Measurements from ENCODE around the gene DIP2B. TPM values are rescaled to one million over a fixed set of nuclear protein-coding genes. Genes with fewer than 3 reads are reported as not detected.
"Not testable (repeated sequence)": the region's sequence is repeated elsewhere in the genome, so short reads cannot be mapped to it uniquely, and the experiment has no call there.

The DIP2B gene
- total RNA-seq, 2 experiments from 2014 or later = 18.8 to 21.8 TPM

DNA sequence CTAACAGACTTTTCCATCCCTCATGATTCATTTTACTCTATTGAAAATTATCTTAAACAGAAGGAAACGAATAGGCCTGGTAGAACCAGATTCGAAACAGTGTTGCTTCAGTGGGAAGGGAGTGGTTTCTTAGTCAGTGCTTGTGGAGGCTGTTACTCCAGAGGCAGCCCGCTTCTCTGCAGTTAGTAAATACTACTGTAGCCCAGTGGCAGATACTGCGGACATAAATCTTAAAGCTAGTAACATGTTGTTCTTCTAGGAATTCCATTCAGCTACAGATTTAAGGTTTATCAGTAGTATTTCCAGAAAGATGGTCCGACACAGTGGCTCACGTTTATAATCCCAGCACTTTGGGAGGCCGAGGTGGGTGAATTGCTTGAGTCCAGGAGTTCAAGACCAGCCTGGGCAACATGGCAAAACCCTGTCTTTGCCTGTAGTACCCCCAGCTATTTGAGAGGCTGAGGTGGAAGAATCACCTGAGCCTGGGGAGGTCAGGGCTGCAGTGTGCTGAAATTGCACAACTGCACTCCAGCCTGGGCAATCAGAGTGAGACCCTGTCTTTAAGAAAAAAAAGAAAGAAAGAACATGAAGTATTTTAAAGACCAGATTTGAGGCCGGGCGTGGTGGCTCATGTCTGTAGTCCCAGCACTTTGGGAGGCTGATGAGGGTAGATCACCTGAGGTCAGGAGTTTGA, 45.9 kb downstream of the DIP2B start:
- Mint-ChIP-seq H3K36me3 (ENCODE audit: low read depth) (peaks cover 6% of the 10 kb centered on the region), H3K9me3 (ENCODE audit: insufficient read depth) (no peaks in the 10 kb centered on the region), H3K27me3 (ENCODE audit: low read depth) (no peaks in the 10 kb centered on the region), H3K4me3 (no peak overlapping the region), H3K4me1 (ENCODE audit: low read depth) (peaks cover 7% of the 10 kb centered on the region), H3K27ac (no peak overlapping the region)
- POLR2A ChIA-PET = interaction anchor here (1.0 kb wide), 1 partner anchor 8 kb away, joined by 3 read pairs; no protein-coding TSS in a partner anchor
- DNase-seq (no peak), ATAC-seq (no peak)
- CTCF ChIA-PET = interaction anchor here (0.7 kb wide), 1 partner anchor 13 kb away, joined by 3 read pairs; no protein-coding TSS in a partner anchor

DNA sequence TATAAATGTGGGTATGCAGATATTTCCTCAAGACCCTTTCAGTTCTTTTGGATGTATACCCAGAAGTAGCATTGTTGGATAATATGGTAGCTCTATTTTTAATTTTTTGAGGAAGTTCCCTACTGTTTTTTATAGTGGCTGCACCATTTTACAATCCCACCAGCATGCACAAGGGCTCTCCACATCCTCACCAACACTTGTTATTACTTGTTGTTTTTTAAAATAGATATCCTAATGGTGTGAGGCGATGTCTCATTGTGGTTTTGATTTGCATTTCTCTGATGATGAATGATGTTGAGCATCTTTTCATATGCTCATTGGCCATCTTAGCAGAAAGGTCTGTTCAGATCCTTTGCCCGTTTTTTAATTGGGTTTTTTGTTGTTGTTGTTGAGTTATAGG, 47.1 kb downstream of the DIP2B start:
- Mint-ChIP-seq H3K4me3 (no peak overlapping the region), H3K9me3 (ENCODE audit: insufficient read depth) (no peaks in the 10 kb centered on the region), H3K27ac (no peak overlapping the region), H3K4me1 (ENCODE audit: low read depth) (peaks cover 7% of the 10 kb centered on the region), H3K27me3 (ENCODE audit: low read depth) (no peaks in the 10 kb centered on the region), H3K36me3 (ENCODE audit: low read depth) (peaks cover 6% of the 10 kb centered on the region)
- ChIA-PET POLR2A (no interaction called here), CTCF (no interaction called here)
- ATAC-seq (no peak), DNase-seq (no peak)

DNA sequence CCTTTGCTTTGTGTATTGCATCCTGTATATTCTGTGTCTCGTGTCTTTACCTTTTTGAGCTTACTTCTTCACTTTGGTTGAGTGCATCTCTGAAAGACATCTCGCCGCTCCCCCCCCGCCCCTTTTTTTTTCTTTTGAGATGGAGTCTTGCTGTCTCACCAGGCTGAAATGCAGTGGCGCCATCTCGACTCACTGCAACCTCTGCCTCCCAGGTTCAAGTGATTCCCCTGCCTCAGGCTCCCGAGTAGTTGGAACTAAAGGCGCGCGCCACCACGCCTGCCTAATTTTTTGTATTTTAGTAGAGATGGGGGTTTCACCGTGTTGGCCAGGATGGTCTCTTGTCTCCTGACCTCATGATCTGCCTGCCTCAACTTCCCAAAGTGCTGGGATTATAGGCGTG, 49.9 kb downstream of the DIP2B start:
- ChIA-PET POLR2A (interaction anchor here (0.6 kb wide), 1 partner anchor 36 kb away, joined by 3 read pairs; no protein-coding TSS in a partner anchor), CTCF (no interaction called here)

DNA sequence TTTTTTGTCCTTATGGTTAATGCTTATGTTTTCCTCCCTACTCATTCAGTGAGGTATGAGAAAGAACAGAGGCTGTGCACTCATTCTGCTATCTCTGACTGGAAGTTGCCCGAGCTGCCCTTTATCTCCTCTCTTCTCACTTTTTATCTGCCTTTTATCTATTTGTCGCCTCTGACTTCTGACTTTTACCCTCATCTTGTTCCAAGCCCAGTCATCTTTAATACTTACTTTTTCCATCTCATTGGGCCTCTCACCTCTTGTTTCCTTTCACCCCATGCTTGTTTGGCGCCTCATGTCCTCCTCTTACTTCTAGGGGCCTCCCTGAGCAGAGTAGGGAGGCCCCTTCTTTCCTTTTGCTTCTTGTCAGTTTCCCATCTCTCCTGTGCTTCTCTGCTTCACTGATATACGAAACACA, 50.7 kb downstream of the DIP2B start:
- peaks cover 11% of the 10 kb centered on the region for H3K4me1 Mint-ChIP-seq (ENCODE audit: low read depth)
- H3K27ac Mint-ChIP-seq = no peak overlapping the region
- DNase-seq (no peak), ATAC-seq (no peak)
- ChIA-PET POLR2A (no interaction called here), CTCF (interaction anchor here (0.9 to 1.0 kb wide), 2 partner anchors 18 to 46 kb away, joined by 3 read pairs; no protein-coding TSS in a partner anchor)
- no peak overlapping the region for H3K4me3 Mint-ChIP-seq
- no peaks in the 10 kb centered on the region for H3K27me3 Mint-ChIP-seq (ENCODE audit: low read depth)
- H3K36me3 Mint-ChIP-seq (ENCODE audit: low read depth) = peaks cover 6% of the 10 kb centered on the region
- H3K9me3 Mint-ChIP-seq (ENCODE audit: insufficient read depth) = no peaks in the 10 kb centered on the region

More for the DNA sequence above, 49.9 kb downstream of the DIP2B start:
- Mint-ChIP-seq H3K27ac (no peak overlapping the region), H3K36me3 (ENCODE audit: low read depth) (peaks cover 6% of the 10 kb centered on the region), H3K4me3 (no peak overlapping the region), H3K27me3 (ENCODE audit: low read depth) (no peaks in the 10 kb centered on the region), H3K4me1 (ENCODE audit: low read depth) (peaks cover 11% of the 10 kb centered on the region), H3K9me3 (ENCODE audit: insufficient read depth) (no peaks in the 10 kb centered on the region)
- no peak for DNase-seq
- ATAC-seq = no peak

DNA sequence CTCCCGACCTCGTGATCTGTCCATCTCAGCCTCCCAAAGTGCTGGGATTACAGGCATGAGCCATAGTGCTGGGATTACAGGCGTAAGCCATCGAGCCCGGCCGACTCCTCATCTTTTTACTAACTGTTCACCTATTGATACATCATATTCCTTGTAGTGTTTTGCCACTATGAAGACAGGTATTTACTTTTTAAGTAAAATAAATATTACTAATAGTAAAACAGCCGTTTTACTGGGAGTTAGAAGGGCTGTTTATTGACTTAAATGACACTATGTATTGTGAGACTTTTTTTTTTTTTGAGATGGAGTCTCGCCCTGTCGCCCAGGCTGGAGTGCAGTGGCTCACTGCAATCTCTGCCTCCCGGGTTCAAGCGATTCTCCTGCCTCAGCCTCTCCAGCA, 51.5 kb downstream of the DIP2B start:
- H3K4me1 Mint-ChIP-seq (ENCODE audit: low read depth) = peaks cover 11% of the 10 kb centered on the region
- H3K4me3 Mint-ChIP-seq = no peak overlapping the region

DNA sequence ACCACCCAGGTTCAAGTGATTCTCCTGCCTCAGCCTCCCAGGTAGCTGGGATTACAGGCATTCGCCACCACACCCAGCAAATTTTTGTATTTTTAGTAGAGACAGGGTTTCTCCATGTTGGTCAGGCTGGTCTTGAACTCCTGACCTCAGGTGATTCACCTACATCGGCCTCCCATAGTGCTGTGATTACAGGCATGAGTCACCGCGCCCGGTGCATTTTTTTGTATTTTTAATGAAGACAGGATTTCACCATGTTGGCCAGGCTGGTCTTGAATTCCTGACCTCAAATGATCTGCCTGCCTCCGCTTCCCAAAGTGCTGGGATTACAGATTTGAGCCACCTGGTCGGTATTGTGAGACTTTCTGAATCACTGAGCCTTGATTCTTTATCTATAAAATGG, 52.0 kb downstream of the DIP2B start:
- ATAC-seq; H3K27ac Mint-ChIP-seq; DNase-seq; H3K4me3 Mint-ChIP-seq; H3K9me3 Mint-ChIP-seq (ENCODE audit: insufficient read depth); H3K27me3 Mint-ChIP-seq (ENCODE audit: low read depth); H3K36me3 Mint-ChIP-seq (ENCODE audit: low read depth); CTCF ChIA-PET: not testable (repeated sequence)
- H3K4me1 Mint-ChIP-seq (ENCODE audit: low read depth) = peaks cover 11% of the 10 kb centered on the region
- POLR2A ChIA-PET = interaction anchor here (0.6 kb wide), 1 partner anchor 97 kb away, joined by 3 read pairs; no protein-coding TSS in a partner anchor

More for the DNA sequence above, 51.5 kb downstream of the DIP2B start:
- CTCF ChIA-PET = interaction anchor here (0.9 to 1.0 kb wide), 2 partner anchors 17 to 47 kb away, joined by 3 read pairs; no protein-coding TSS in a partner anchor
- POLR2A ChIA-PET = no interaction called here
- Mint-ChIP-seq H3K36me3 (ENCODE audit: low read depth) (peaks cover 6% of the 10 kb centered on the region), H3K9me3 (ENCODE audit: insufficient read depth) (no peaks in the 10 kb centered on the region), H3K27me3 (ENCODE audit: low read depth) (no peaks in the 10 kb centered on the region), H3K27ac (no peak overlapping the region)
- ATAC-seq (no peak), DNase-seq (no peak)

DNA sequence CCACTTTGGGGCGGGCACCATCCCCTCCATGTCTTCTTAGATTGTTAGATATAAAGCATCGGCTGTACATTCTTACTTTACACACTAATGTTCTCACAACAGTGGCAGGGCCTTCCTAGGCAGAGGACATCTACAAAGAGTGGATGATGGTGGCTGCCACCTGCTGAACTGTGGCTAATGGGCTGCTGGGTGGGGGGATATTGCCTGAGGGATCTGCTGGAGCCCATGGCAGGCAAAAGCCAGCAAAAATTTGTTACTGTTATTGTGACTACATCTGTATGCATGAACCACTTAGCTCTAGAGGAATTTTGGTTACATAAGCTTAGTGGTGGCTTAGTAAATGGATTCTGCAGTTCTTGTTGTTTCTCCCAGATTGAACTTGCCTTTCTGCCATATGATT, 52.6 kb downstream of the DIP2B start:
- POLR2A ChIA-PET = no interaction called here
- no peak for ATAC-seq
- Mint-ChIP-seq H3K9me3 (ENCODE audit: insufficient read depth) (no peaks in the 10 kb centered on the region), H3K4me1 (ENCODE audit: low read depth) (peaks cover 11% of the 10 kb centered on the region), H3K27me3 (ENCODE audit: low read depth) (no peaks in the 10 kb centered on the region), H3K4me3 (no peak overlapping the region), H3K27ac (no peak overlapping the region), H3K36me3 (ENCODE audit: low read depth) (peaks cover 6% of the 10 kb centered on the region)
- CTCF ChIA-PET = no interaction called here
- no peak for DNase-seq

DNA sequence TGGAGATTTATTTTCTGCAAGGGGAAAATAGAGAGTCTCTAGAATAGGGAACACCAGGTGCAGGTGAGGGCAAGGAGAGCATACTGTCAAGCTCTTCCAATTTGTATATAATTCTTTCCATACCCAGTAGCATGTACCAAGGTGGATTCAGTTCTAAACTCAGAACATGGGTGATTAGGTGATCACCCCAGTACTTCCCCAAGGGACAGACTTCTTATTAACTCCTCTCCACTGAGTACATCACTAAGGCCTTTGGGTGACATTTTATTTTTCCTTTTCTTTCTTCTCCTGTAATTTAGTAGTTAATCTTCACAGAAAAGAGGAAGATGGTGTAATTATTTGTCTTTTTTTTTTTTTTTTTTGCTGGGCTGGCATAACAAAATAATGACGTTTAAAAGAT, 54.2 kb downstream of the DIP2B start:
- no peaks in the 10 kb centered on the region for H3K27me3 Mint-ChIP-seq (ENCODE audit: low read depth)
- ChIA-PET CTCF (no interaction called here), POLR2A (no interaction called here)
- no peak for DNase-seq
- H3K36me3 Mint-ChIP-seq (ENCODE audit: low read depth) = no peaks in the 10 kb centered on the region
- peaks cover 14% of the 10 kb centered on the region for H3K4me1 Mint-ChIP-seq (ENCODE audit: low read depth)
- H3K4me3 Mint-ChIP-seq = no peak overlapping the region
- no peak overlapping the region for H3K27ac Mint-ChIP-seq
- H3K9me3 Mint-ChIP-seq (ENCODE audit: insufficient read depth) = no peaks in the 10 kb centered on the region
- no peak for ATAC-seq

DNA sequence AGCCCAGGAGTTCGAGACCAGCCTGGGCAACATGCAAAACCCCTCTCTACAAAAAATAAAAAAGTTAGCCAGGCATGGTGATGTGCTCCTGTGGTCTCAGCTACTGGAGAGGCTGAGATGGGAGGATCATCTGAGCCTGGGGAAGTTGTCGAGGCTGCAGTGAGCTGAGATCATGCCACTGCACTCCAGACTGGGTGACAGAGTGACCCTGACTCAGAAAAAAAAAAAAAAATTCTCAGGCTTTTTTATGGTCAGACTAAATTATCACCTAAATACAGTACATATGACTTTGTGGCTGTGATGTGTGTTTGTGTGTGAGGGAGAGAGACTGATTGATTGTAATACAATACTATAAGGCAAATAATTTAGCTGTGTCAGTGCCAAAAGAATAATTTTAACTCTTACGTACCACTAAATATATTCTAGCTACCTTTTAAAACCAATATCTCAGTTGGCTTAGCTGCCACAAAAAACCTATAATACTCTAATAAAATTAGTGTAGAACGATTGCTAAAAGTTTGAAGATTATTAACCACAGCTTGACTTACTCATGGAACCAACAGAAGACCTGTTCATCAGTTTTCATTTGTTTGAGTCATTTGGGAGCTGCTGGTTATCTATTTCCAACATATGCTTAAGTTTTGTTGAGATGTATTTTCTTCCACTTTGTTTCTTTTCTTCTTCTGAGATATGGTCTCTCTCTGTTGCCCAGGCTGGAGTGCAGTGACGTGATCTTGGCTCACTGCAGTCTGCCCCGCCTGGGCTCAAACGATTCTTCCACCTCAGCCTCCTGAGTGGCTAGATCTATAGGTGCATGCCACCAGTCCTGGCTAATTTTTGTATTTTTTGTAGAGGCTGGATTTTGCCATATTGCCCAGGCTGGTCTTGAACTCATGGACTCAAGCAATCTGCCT, 58.0 kb downstream of the DIP2B start:
- Mint-ChIP-seq H3K27me3 (ENCODE audit: low read depth) (no peaks in the 10 kb centered on the region), H3K27ac (no peak overlapping the region), H3K4me1 (ENCODE audit: low read depth) (peaks cover 20% of the 10 kb centered on the region), H3K4me3 (no peak overlapping the region), H3K9me3 (ENCODE audit: insufficient read depth) (no peaks in the 10 kb centered on the region), H3K36me3 (ENCODE audit: low read depth) (peaks cover 3% of the 10 kb centered on the region)
- CTCF ChIA-PET = interaction anchor here (0.6 to 1.0 kb wide), 2 partner anchors 58 to 364 kb away, joined by 3 to 5 read pairs; partner anchors contain the start of gene DIP2B
- DNase-seq (no peak), ATAC-seq (no peak)
- POLR2A ChIA-PET = no interaction called here

DNA sequence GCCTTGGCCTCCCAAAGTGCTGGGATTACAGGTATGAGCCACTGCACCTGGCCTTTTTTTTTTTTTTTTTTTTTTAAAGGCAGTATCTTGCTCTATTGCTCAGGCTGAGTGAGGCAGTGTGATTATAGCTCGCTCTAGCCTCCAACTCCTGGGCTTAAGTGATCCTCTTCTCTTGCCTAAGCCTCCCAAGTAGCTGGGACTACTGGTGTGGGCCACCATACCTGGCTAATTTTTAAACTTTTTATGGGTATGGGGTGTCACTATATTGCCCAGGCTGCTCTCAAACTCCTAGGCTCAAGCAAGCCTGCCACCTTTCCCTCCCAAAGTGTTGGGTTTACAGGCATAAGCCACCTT, 58.6 kb downstream of the DIP2B start:
- DNase-seq (no peak), ATAC-seq (no peak)
- CTCF ChIA-PET = interaction anchor here (1.0 kb wide), 1 partner anchor 58 kb away, joined by 3 read pairs; the partner anchor contains the start of gene DIP2B
- H3K9me3 Mint-ChIP-seq (ENCODE audit: insufficient read depth) = no peaks in the 10 kb centered on the region
- H3K4me3 Mint-ChIP-seq = no peak overlapping the region
- POLR2A ChIA-PET = no interaction called here
- H3K36me3 Mint-ChIP-seq (ENCODE audit: low read depth) = peaks cover 3% of the 10 kb centered on the region
- no peaks in the 10 kb centered on the region for H3K27me3 Mint-ChIP-seq (ENCODE audit: low read depth)
- peaks cover 22% of the 10 kb centered on the region for H3K4me1 Mint-ChIP-seq (ENCODE audit: low read depth)
- no peak overlapping the region for H3K27ac Mint-ChIP-seq

DNA sequence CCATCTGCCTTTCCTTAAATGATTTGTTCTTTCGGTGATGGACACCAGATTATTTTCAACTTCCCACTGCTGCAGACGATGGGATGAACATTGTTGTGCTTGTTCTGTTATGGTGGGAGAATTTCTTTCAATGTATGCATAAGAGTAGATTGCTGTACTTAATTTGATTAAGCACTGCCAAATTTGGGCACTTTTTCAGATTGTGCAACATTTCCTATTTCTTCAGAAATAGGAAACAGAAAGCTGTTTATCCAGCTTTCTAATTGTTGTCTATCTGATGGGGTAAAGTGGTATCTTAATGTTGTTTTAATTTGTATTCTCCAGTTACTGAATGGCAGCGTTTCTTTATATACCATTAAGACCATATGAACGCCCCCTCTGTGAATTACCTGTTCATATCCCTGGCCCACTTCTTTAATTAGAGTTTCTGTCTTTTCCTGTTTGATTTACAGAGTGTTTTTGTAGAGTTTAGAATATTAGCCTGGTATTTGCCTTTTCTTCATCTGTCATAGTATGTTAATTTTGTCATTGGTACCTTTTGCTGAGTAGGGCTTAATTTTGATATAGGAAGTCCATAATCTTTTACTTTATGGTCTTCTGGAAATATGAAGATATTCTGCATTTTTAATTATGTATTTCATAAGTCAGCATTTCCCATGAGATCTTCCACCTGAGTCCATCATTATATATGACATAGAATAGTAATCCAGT, 59.6 kb downstream of the DIP2B start:
- ATAC-seq = no peak
- Mint-ChIP-seq H3K9me3 (ENCODE audit: insufficient read depth) (no peaks in the 10 kb centered on the region), H3K4me3 (no peak overlapping the region), H3K36me3 (ENCODE audit: low read depth) (peaks cover 3% of the 10 kb centered on the region), H3K4me1 (ENCODE audit: low read depth) (peaks cover 22% of the 10 kb centered on the region), H3K27ac (no peak overlapping the region), H3K27me3 (ENCODE audit: low read depth) (no peaks in the 10 kb centered on the region)
- no peak for DNase-seq
- CTCF ChIA-PET = no interaction called here
- POLR2A ChIA-PET = interaction anchor here (0.6 kb wide), 1 partner anchor 27 kb away, joined by 3 read pairs; no protein-coding TSS in a partner anchor
